Measurements from ENCODE around the gene PEX11G. TPM values are rescaled to one million over a fixed set of nuclear protein-coding genes. Genes with fewer than 3 reads are reported as not detected.
A peak's percentile ranks its signal among the peaks of the same experiment; 100 is the strongest.

Gene PEX11G
- total RNA-seq, 1 experiment from 2014 or later: 0.47 TPM

DNA sequence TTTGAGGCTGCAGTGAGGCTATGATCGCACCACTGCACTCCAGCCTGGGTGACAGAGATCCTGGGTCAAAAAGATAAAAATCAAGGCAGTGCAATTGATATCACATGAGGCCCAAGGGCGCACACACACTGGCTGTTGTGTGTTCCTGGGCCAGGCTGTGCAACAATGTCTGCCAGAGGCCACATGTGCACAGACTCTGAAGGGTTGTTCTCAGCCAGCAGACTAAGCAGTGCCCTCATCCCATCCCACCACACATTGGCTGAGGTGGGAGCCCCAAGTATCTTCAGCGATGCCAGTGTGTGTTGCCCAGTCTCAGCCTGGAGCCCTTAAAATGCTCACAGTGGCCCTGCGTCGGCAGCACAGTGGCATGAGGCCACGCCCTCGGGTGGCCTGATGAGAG lies 12.6 kb downstream of the PEX11G start:
- Histone ChIP-seq H3K9me3 (replicated peaks) (no peaks in the 10 kb centered on the region), H3K4me3 (no peak overlapping the region), H3K27ac (no peak overlapping the region), H3K4me1 (replicated peaks) (no peaks in the 10 kb centered on the region), H3K36me3 (no peaks in the 10 kb centered on the region), H3K27me3 (replicated peaks) (no peaks in the 10 kb centered on the region)
- no peak for DNase-seq (ENCODE audit: low read depth in 1 of 2, low spot score in 2 of 2)

DNA sequence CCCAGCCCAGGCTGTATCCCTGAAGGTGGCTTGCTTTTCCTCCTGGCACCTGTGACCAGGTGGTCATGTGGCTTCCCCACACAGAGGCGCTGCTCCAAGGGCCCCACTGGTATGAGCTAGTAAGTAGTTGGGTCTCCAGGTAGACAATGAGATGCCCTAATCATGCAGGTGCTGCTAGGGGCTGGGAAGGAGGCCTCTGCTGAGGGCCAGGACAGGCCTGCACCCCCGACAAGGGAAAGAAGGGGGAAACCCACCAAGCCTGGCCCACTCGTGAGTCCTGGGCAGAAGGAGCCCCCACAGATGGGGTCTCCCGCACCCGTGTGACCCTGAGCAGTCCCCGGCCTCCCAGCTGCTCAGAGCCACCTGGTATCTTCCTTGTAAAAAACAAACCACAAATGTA lies 13.2 kb downstream of the PEX11G start:
- no peaks in the 10 kb centered on the region for H3K9me3 ChIP-seq (replicated peaks)
- H3K27ac ChIP-seq: no peak overlapping the region
- no peak overlapping the region for H3K4me3 ChIP-seq
- DNase-seq (ENCODE audit: low read depth in 1 of 2, low spot score in 2 of 2): no peak
- 0 out of 2 replicates have a peak, but pooled peaks cover 3% of the 10 kb centered on the region for H3K36me3 ChIP-seq
- H3K4me1 ChIP-seq (replicated peaks): no peaks in the 10 kb centered on the region
- no peaks in the 10 kb centered on the region for H3K27me3 ChIP-seq (replicated peaks)

DNA sequence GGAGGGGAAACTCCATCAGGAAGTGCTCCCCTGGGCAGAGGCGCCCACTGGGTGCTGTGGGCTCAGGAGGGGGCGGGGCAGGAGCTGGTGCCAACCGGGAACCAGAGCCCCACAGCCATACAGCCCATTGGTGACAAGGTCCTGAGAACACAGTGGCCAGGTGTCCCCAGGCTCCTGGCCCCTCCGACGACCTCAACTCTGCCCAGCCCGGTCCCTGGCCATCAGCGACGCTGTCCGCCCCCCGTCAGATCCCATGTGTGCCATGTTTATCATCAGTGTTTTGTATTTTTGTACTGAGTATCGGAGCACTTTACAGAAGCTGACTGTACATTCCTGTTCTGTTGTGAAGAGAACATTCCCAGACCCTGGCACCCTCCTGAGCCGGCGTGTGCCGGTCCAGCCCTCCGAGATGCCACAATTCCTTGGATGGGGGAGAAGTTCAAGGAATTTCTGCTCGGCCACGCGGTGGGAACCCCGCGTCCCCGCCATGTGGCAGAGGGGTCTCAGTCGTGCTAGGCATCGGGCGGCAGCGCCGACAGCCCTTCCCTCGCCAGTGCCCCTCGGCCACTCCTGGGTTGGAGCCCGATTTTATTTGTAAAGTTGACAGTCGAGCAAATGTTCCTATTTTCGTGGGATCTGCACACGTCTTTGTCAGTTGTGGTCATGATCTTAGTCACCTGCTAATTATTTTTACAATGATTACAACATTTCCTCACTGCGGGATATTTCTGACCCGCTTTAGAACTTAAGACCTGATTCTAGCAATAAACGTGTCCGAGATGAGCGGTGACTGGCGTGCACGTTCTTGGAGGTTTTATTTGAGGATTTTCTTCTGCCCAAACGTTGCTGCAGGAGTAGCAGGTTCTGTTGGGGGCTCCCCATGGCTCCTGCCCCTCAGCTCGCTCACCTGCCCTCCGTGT lies 16.9 kb downstream of the PEX11G start:
- H3K36me3 ChIP-seq: peaks cover 12% of the 10 kb centered on the region; the same call in 1 of the 2 replicates
- no peaks in the 10 kb centered on the region for H3K9me3 ChIP-seq (replicated peaks)
- DNase-seq (ENCODE audit: low read depth in 1 of 2, low spot score in 2 of 2): no peak
- no peak overlapping the region for H3K4me3 ChIP-seq
- no peaks in the 10 kb centered on the region for H3K4me1 ChIP-seq (replicated peaks)
- no peaks in the 10 kb centered on the region for H3K27me3 ChIP-seq (replicated peaks)
- H3K27ac ChIP-seq: no peak overlapping the region

DNA sequence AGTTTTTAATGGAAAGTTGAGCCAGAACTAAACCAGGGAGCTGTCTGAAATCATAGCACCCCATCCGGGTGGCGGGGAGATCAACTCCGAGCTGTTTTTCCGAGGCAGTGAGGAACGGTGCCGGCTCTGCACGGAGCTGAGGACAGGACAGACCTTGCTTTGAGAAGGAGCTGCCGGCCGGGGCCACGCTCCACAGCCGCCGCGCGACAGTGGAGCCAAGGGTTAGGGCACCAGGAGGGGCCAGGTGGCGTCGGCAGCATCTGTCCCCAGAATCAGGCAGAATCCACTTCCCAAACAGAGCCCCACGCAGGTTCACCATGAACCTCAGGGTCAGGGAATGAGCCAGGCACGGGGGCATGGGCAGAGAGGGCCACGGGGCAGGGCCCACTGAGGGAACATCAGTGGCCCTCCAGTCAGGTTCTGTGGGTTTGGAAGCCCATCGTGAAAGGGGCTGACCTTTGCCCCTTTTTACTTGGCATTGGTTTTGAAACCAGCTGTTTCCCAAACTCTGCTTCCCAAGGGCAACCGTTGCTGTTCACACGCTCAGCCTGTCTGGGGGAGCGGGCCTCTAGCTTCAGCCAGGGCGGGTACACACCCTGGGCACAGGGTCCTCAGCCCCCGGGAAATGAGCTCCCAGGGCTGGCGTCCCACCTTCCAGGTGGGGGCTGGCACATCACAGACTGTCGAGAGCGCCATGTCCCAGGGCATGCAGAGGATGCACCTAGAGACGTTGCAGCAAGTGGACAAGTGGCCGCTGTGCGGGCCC lies 18.1 kb downstream of the PEX11G start:
- no peak for DNase-seq (ENCODE audit: low read depth in 1 of 2, low spot score in 2 of 2)
- H3K4me1 ChIP-seq (replicated peaks): no peaks in the 10 kb centered on the region
- H3K36me3 ChIP-seq: peaks cover 14% of the 10 kb centered on the region
- H3K4me3 ChIP-seq: no peak overlapping the region
- no peak overlapping the region for H3K27ac ChIP-seq
- no peaks in the 10 kb centered on the region for H3K9me3 ChIP-seq (replicated peaks)
- H3K27me3 ChIP-seq (replicated peaks): no peaks in the 10 kb centered on the region

DNA sequence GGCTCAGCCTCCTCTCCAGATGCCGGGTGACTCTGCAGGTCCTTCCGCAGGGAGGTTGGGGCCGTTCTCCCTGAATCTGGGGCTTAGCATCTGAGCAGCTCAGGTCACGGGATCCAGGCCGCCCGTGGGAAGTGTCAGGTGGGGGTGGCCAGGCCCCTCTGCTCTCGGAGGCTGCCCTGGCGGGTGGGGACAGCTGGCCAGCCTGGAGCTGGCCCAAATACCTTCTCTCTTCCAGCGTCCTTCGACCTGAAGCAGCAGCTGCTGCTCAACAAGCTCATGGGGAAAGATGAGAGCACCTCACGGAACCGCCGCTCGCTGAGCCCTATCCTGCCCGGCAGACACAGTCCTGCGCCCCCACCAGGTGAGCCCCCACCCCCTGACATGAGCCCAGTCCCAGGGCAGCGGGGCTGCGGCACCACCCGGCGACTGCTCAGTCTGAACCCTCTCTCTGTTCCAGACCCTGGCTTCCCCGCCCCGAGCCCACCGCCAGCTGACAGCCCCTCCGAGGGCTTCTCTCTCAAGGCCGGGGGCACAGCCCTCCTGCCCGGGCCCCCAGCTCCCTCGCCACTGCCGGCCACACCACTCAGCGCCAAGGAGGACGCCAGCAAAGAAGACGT lies 19.1 kb downstream of the PEX11G start:
- no peaks in the 10 kb centered on the region for H3K27me3 ChIP-seq (replicated peaks)
- H3K9me3 ChIP-seq (replicated peaks): no peaks in the 10 kb centered on the region
- peaks cover 19% of the 10 kb centered on the region for H3K36me3 ChIP-seq
- DNase-seq (ENCODE audit: low read depth in 1 of 2, low spot score in 2 of 2): no peak
- no peaks in the 10 kb centered on the region for H3K4me1 ChIP-seq (replicated peaks)
- no peak overlapping the region for H3K27ac ChIP-seq
- H3K4me3 ChIP-seq: no peak overlapping the region

DNA sequence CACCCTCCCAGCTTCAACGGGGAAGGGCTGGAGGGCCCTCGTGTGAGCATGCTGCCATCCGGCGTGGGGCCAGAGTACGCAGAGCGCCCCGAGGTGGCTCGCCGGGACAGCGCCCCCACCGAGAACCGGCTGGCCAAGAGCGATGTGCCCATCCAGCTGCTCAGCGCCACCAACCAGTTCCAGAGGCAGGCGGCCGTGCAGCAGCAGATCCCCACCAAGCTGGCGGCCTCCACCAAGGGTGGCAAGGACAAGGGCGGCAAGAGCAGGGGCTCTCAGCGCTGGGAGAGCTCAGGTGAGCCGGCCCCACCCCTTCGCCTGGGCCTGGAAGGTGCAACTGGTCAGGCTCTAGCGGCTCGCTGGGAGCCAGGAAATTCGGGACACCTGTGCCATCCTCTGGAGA lies 20.0 kb downstream of the PEX11G start:
- Histone ChIP-seq H3K4me1 (replicated peaks) (no peaks in the 10 kb centered on the region), H3K4me3 (no peak overlapping the region), H3K9me3 (replicated peaks) (no peaks in the 10 kb centered on the region), H3K27me3 (replicated peaks) (no peaks in the 10 kb centered on the region), H3K36me3 (peaks cover 27% of the 10 kb centered on the region), H3K27ac (no peak overlapping the region)
- no peak for DNase-seq (ENCODE audit: low read depth in 1 of 2, low spot score in 2 of 2)

DNA sequence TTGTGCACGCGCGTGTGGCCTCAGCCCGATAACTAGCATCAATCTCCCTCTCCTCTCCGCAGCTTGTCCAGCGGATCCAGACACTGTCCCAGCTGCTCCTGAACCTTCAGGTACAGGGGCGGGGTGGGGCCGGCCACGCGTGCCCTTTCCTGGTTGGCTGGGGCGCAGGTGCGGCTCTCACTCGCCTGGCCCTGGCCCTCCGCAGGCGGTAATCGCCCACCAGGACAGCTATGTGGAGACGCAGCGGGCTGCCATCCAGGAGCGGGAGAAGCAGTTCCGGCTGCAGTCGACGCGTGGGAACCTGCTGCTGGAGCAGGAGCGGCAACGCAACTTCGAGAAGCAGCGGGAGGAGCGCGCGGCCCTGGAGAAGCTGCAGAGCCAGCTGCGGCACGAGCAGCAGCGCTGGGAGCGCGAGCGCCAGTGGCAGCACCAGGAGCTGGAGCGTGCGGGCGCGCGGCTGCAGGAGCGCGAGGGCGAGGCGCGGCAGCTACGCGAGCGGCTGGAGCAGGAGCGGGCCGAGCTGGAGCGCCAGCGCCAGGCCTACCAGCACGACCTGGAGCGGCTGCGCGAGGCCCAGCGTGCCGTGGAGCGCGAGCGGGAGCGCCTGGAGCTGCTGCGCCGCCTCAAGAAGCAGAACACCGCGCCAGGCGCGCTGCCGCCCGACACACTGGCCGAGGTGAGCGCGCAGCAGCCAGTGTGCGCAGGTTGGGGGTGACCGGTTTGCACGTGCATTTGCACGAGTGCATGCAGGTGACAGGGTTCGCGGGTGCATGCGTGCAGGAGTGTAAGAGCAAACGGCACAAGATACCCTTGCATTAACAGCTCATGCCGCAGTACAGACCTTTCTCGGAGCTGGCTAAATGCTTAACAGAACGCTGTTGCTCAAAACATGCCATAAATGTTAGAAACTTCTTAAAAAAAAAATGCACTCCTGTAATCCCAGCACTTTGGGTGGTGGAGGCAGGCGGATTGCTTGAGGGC lies 21.5 kb downstream of the PEX11G start:
- Histone ChIP-seq H3K27me3 (replicated peaks) (no peaks in the 10 kb centered on the region), H3K9me3 (replicated peaks) (no peaks in the 10 kb centered on the region), H3K36me3 (peaks cover 36% of the 10 kb centered on the region), H3K4me1 (replicated peaks) (no peaks in the 10 kb centered on the region), H3K27ac (no peak overlapping the region), H3K4me3 (no peak overlapping the region)
- DNase-seq (ENCODE audit: low read depth in 1 of 2, low spot score in 2 of 2): no peak

DNA sequence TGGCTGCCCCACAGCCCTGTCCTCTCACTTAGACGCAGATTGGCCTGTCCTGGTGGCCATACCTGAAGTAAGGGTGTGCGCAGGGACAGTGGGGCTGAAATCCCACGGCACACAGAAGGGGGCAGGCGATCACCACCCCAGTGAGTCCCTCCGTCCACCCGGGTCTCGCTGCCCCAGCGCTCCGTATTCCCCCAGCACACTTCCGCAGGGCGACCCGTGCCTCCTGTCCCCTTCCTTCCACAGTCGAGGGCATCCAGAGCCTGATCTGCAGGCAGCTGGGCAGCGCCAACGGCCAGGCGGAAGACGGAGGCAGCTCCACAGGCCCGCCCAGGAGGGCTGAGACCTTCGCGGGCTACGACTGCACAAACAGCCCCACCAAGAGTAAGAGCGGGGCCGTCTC lies 25.3 kb downstream of the PEX11G start:
- H3K4me1 ChIP-seq (replicated peaks): peaks cover 12% of the 10 kb centered on the region
- H3K36me3 ChIP-seq: peaks cover 54% of the 10 kb centered on the region
- no peak overlapping the region for H3K4me3 ChIP-seq
- H3K9me3 ChIP-seq (replicated peaks): no peaks in the 10 kb centered on the region
- H3K27ac ChIP-seq: no peak overlapping the region
- H3K27me3 ChIP-seq (replicated peaks): no peaks in the 10 kb centered on the region
- DNase-seq (ENCODE audit: low read depth in 1 of 2, low spot score in 2 of 2): no peak

DNA sequence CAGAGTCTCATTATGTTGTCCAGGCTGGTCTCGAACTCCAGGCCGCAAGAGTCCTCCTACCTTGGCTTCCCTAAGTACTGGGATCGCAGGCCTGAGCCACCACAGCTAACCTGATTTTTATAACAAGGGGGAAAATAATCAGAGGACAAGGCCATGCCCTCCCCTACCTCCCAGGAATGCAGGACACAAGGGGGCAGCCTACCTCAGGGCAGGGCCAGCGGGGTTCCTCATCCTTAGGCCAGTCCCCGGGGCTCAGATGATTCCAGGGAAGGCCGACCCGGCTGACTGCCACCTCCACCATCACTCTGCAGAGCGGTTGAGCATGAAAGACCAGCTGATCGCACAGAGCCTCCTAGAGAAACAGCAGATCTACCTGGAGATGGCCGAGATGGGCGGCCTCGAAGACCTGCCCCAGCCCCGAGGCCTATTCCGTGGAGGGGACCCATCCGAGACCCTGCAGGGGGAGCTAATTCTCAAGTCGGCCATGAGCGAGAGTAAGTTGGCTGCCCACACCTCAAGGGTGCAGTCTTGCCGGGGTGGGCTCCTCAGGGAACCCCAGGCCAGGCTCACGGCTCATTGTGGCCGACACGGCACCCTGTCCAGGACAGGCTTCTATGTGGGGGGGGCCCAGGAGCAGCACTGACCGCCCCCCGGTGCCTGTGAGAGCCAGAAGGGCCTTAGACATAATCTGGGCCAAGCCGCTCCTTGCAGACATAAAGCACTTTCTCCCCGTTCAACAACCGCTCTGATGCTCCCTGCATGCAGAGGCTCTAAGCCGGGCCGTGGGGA lies 26.8 kb downstream of the PEX11G start:
- Histone ChIP-seq H3K4me1 (replicated peaks) (peaks cover 12% of the 10 kb centered on the region), H3K27me3 (replicated peaks) (no peaks in the 10 kb centered on the region), H3K36me3 (peaks cover 58% of the 10 kb centered on the region), H3K9me3 (replicated peaks) (no peaks in the 10 kb centered on the region), H3K27ac (no peak overlapping the region), H3K4me3 (no peak overlapping the region)
- DNase-seq (ENCODE audit: low read depth in 1 of 2, low spot score in 2 of 2): no peak

DNA sequence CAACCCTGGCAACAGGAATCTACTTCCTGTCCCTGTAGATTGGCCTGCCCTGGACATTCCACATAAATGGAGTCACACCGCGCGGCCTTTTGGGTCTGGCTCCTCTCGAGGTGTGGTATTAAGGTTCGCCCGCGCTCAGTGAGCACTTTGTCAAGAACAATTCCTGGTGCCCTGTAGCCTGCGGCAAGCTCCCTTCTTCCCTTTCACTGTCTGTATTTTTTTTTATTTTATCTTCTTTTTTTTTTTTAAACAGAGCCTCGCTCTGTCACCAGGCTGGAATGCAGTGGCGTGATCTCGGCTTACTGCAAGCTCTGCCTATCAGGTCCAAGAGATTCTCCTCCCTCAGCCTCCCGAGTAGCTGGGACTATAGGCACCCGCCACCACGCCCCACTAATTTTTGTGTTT lies 28.3 kb downstream of the PEX11G start:
- Histone ChIP-seq H3K36me3 (peaks cover 70% of the 10 kb centered on the region), H3K27me3 (replicated peaks) (no peaks in the 10 kb centered on the region), H3K9me3 (replicated peaks) (peaks cover under 1% of the 10 kb centered on the region; the same call in 1 of the 2 replicates), H3K4me1 (replicated peaks) (peaks cover 12% of the 10 kb centered on the region), H3K4me3 (no peak overlapping the region), H3K27ac (peak overlapping the region; percentile 75)
- DNase-seq (ENCODE audit: low read depth in 1 of 2, low spot score in 2 of 2): peak; percentile 50 to 70

DNA sequence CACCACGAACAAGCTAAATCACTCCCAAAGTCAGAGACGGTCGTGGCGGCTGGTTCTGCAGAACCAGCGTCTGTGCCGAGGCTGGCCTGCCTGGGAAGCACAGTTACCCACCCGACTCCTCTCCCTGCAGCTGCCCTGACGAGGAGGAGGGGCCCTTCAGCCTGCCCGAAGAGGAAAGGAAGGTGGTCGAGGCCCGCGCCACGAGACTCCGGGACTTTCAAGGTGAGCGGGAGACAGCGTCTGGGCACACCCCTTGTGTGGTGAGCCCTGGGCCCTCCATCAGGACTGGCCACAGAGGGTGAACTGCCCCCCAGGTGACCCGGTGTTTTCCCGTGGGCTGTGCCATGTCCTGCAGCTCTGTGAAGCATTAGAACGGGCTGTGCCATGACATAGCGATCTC lies 29.1 kb downstream of the PEX11G start:
- Histone ChIP-seq H3K36me3 (peaks cover 73% of the 10 kb centered on the region), H3K4me1 (replicated peaks) (peaks cover 12% of the 10 kb centered on the region), H3K27me3 (replicated peaks) (no peaks in the 10 kb centered on the region), H3K4me3 (no peak overlapping the region), H3K27ac (peak overlapping the region; percentile 75), H3K9me3 (replicated peaks) (peaks cover 5% of the 10 kb centered on the region)
- no peak for DNase-seq (ENCODE audit: low read depth in 1 of 2, low spot score in 2 of 2)

DNA sequence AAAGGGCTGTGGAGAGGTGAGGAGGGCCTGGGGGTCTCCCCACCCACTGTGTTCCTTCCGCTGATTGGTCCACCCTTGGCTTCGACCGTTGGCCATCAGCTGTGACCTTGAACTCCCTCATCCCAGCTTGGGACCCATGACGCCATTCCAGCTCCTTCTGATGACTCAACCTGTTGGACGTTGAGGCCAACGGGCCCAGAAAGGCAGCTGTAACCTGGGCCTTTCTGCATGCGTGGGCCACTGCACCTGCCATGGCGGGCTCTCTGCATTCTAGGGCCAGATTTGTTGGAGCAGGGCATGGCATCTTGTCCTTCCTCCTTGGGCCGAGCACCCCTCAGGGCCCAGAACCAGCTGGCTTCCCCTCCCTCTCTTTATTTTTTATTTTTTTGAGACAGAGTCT lies 30.2 kb downstream of the PEX11G start:
- Histone ChIP-seq H3K27ac (no peak overlapping the region), H3K4me3 (no peak overlapping the region), H3K36me3 (peaks cover 75% of the 10 kb centered on the region), H3K4me1 (replicated peaks) (peaks cover 12% of the 10 kb centered on the region), H3K27me3 (replicated peaks) (no peaks in the 10 kb centered on the region), H3K9me3 (replicated peaks) (peaks cover 11% of the 10 kb centered on the region)
- no peak for DNase-seq (ENCODE audit: low read depth in 1 of 2, low spot score in 2 of 2)

All from SJSA1 (cell line).